GM12878 (cell line): ENCODE results near the gene ABHD17A. TPM values are rescaled to one million over a fixed set of nuclear protein-coding genes. Genes with fewer than 3 reads are reported as not detected.

Source experiments
- ESRRA ChIP-seq: IDR thresholded peaks from 2 replicates; pipeline ENCODE4 v1.6.1; 2012; ENCODE audit warnings: mild to moderate bottlenecking, low read length, improper control_type of control experiment
- FOS ChIP-seq: IDR thresholded peaks from 3 replicates; pipeline ENCODE4 v1.6.1; 2011; ENCODE audit warnings: borderline replicate concordance; ENCODE audit not compliant: insufficient read length; ENCODE audit errors: extremely low read depth
- HDAC6 ChIP-seq: fragments of 200-600 bp; sonication (generic); IDR thresholded peaks from one replicate; pipeline ENCODE4 v1.8.0; 2017; ENCODE audit warnings: antibody characterized with exemption; ENCODE audit not compliant: unreplicated experiment
- IRF3 ChIP-seq: fragments of 450-650 bp; IDR thresholded peaks from 2 replicates; pipeline ENCODE4 v1.6.1; 2014; ENCODE audit warnings: mild to moderate bottlenecking
- MYC ChIP-seq: IDR thresholded peaks from 2 replicates; pipeline ENCODE4 v1.6.1; 2011; ENCODE audit warnings: mild to moderate bottlenecking, low read length, moderate library complexity, inconsistent platforms; ENCODE audit not compliant: insufficient read depth, insufficient replicate concordance, insufficient read length, severe bottlenecking
- NBN ChIP-seq: fragments of 450-650 bp; IDR thresholded peaks from 2 replicates; pipeline ENCODE4 v1.6.1; 2016
- NFIC ChIP-seq: IDR thresholded peaks from 2 replicates; pipeline ENCODE4 v1.6.1; 2012; ENCODE audit warnings: low read depth, mild to moderate bottlenecking, inconsistent platforms, low read length, moderate library complexity
- NR2C1 ChIP-seq: fragments of 450-650 bp; IDR thresholded peaks from 2 replicates; pipeline ENCODE4 v1.6.1; 2017; ENCODE audit warnings: antibody characterized with exemption, mild to moderate bottlenecking, moderate library complexity
- POU2F2 ChIP-seq: IDR thresholded peaks from 3 replicates; pipeline ENCODE4 v1.6.1; 2011; ENCODE audit warnings: low read depth, mild to moderate bottlenecking, low read length, borderline replicate concordance
- RB1 ChIP-seq: fragments of 450-650 bp; formaldehyde crosslinking; IDR thresholded peaks from 2 replicates; pipeline ENCODE4 v1.6.1; 2017; ENCODE audit warnings: mild to moderate bottlenecking, borderline replicate concordance
- RCOR1 ChIP-seq: conservative IDR thresholded peaks from 2 replicates; pipeline ENCODE4 v1.6.1; 2012; ENCODE audit warnings: low read depth, low read length, improper control_type of control experiment
- REST ChIP-seq: IDR thresholded peaks from 2 replicates; pipeline ENCODE4 v1.6.1; 2012; ENCODE audit warnings: mild to moderate bottlenecking, low read depth, low read length
- SIN3A ChIP-seq: IDR thresholded peaks from 2 replicates; pipeline ENCODE4 v1.6.1; 2012; ENCODE audit warnings: low read depth, low read length, improper control_type of control experiment
- SRF ChIP-seq, 2 experiments: IDR thresholded peaks; 2 replicates each; pipeline ENCODE4 v1.6.1; 2011; ENCODE audit warnings: low read depth in 2 of 2, low read length in 2 of 2, mild to moderate bottlenecking in 1 of 2, moderate library complexity in 1 of 2
- SUPT20H ChIP-seq: IDR thresholded peaks from 2 replicates; pipeline ENCODE4 v1.6.1; 2011; ENCODE audit warnings: low read depth, mild to moderate bottlenecking, low read length, moderate library complexity, borderline replicate concordance; ENCODE audit not compliant: control insufficient read depth
- TBL1XR1 ChIP-seq: IDR thresholded peaks from 2 replicates; pipeline ENCODE4 v1.6.1; 2012; ENCODE audit warnings: low read depth, low read length, improper control_type of control experiment
- TCF12 ChIP-seq: IDR thresholded peaks from 2 replicates; pipeline ENCODE4 v1.6.1; 2011; ENCODE audit warnings: low read depth, mild to moderate bottlenecking, low read length
- ZZZ3 ChIP-seq: IDR thresholded peaks from 2 replicates; pipeline ENCODE4 v1.6.1; 2011; ENCODE audit warnings: low read depth; ENCODE audit not compliant: control insufficient read depth, insufficient read length
- polyA plus RNA-seq, 11 experiments: library from polyadenylated mRNA; depleted of rRNA in 4 of 11; unstranded in 6 of 11; stranded (reverse) in 5 of 11; fragments of >200 nt; fragmentation: Nextera tagmentation in 4 of 11; fragmentation: Illumina TruSeq in 1 of 11; extraction: Ambion mirVana in 4 of 11; extraction: Trizol in 1 of 11; gene quantifications; 1 replicate in 1 of 11; 2 replicates in 10 of 11; pipeline versions ENCODE4 v1.2.1 to v1.2.3, GENCODE V29; 2011 to 2016; ENCODE audit warnings: inconsistent platforms in 2 of 11, missing spikeins in 2 of 11, low read depth in 1 of 11
- total RNA-seq, 4 experiments: library from RNA; depleted of rRNA in 3 of 4; stranded (reverse); fragments of >200 nt in 3 of 4; fragmentation: Illumina TruSeq in 1 of 4; extraction: Trizol in 1 of 4; gene quantifications; 2 replicates each; pipeline versions ENCODE4 v1.2.1 to v1.2.3, GENCODE V29; 2013 to 2021
- TF ChIP-seq, protein P1 (sequence below): IDR thresholded peaks from 2 replicates; pipeline ENCODE4 v1.6.1; 2012; ENCODE audit warnings: low read depth, low read length, improper control_type of control experiment
- TF ChIP-seq, protein P2 (sequence below): fragments of 450-650 bp; IDR thresholded peaks from 2 replicates; pipeline ENCODE4 v1.6.1; 2018; ENCODE audit warnings: mild to moderate bottlenecking, low read depth, moderate library complexity; ENCODE audit not compliant: partially characterized antibody
- TF ChIP-seq, protein P3 (sequence below): IDR thresholded peaks from 2 replicates; pipeline ENCODE4 v1.6.1; 2011; ENCODE audit warnings: mild to moderate bottlenecking, low read depth, low read length, moderate library complexity; ENCODE audit not compliant: insufficient replicate concordance

ABHD17A gene
- total and polyA plus RNA-seq, 10 of the 15 experiments (the other 5 are each of a cell fraction or from before 2014, with no cell fraction given), result 0.13 to 126 (median 28.8) TPM; not detected in 1

GRCh38 chr19:1905110-1905862 lies 20.0 kb upstream of the ABHD17A start, which contains the start of the genes ADAT3 and SCAMP4 (continued):
- 0 out of 2 replicates have a peak, but pooled peaks have one; percentile 20 for TF ChIP-seq IRF3
- no peak for TF ChIP-seq ESRRA
- no peak for TF ChIP-seq FOS
- no peak for TF ChIP-seq TBL1XR1
- TF ChIP-seq, protein P1, sequence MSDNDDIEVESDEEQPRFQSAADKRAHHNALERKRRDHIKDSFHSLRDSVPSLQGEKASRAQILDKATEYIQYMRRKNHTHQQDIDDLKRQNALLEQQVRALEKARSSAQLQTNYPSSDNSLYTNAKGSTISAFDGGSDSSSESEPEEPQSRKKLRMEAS, result peak; percentile 46; the same call in 1 of the 2 replicates
- no peak; the same call in 1 of the 2 replicates for TF ChIP-seq RB1
- TF ChIP-seq, protein P2, sequence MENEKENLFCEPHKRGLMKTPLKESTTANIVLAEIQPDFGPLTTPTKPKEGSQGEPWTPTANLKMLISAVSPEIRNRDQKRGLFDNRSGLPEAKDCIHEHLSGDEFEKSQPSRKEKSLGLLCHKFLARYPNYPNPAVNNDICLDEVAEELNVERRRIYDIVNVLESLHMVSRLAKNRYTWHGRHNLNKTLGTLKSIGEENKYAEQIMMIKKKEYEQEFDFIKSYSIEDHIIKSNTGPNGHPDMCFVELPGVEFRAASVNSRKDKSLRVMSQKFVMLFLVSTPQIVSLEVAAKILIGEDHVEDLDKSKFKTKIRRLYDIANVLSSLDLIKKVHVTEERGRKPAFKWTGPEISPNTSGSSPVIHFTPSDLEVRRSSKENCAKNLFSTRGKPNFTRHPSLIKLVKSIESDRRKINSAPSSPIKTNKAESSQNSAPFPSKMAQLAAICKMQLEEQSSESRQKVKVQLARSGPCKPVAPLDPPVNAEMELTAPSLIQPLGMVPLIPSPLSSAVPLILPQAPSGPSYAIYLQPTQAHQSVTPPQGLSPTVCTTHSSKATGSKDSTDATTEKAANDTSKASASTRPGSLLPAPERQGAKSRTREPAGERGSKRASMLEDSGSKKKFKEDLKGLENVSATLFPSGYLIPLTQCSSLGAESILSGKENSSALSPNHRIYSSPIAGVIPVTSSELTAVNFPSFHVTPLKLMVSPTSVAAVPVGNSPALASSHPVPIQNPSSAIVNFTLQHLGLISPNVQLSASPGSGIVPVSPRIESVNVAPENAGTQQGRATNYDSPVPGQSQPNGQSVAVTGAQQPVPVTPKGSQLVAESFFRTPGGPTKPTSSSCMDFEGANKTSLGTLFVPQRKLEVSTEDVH, result no peak
- no peak for TF ChIP-seq HDAC6
- TF ChIP-seq MYC, result no peak
- no peak for TF ChIP-seq SUPT20H
- peak in 1 of 2 experiments; percentile 32; a peak in 1 of 4 replicates for TF ChIP-seq SRF (IDR thresholded peaks at IDR 0.05; ENCODE audit: low read depth in 2 of 2, low read length in 2 of 2)
- TF ChIP-seq REST, result no peak
- peak; percentile 34; the same call in 1 of the 3 replicates for TF ChIP-seq POU2F2
- TF ChIP-seq RCOR1, result no peak
- peak; percentile 98 for TF ChIP-seq NR2C1
- TF ChIP-seq, protein P3, sequence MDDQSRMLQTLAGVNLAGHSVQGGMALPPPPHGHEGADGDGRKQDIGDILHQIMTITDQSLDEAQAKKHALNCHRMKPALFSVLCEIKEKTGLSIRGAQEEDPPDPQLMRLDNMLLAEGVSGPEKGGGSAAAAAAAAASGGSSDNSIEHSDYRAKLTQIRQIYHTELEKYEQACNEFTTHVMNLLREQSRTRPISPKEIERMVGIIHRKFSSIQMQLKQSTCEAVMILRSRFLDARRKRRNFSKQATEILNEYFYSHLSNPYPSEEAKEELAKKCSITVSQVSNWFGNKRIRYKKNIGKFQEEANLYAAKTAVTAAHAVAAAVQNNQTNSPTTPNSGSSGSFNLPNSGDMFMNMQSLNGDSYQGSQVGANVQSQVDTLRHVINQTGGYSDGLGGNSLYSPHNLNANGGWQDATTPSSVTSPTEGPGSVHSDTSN, result peak; percentile 90
- no peak for TF ChIP-seq ZZZ3
- no peak for TF ChIP-seq NBN
- TF ChIP-seq SIN3A, result peak; percentile 16; the same call in 1 of the 2 replicates
- no peak for TF ChIP-seq NFIC
- peak; percentile 90 for TF ChIP-seq TCF12
